ENCODE measurements around the gene SCARF1. TPM values are rescaled to one million over a fixed set of nuclear protein-coding genes. Genes with fewer than 3 reads are reported as not detected.

The SCARF1 gene
- total RNA-seq, 1 experiment from 2014 or later, result 0.14 TPM

GRCh38 chr17:1591474-1592090 is 54.0 kb downstream of the SCARF1 start:
- peaks cover 14% of the 10 kb centered on the region for H3K4me1 Mint-ChIP-seq (ENCODE audit: low read depth, unreplicated experiment)
- no peaks in the 10 kb centered on the region for H3K9me3 Mint-ChIP-seq (ENCODE audit: unreplicated experiment)
- H3K4me3 Mint-ChIP-seq (ENCODE audit: unreplicated experiment), result no peak overlapping the region
- no peaks in the 10 kb centered on the region for H3K27me3 Mint-ChIP-seq (ENCODE audit: insufficient read depth, unreplicated experiment)
- peaks cover 16% of the 10 kb centered on the region for H3K36me3 Mint-ChIP-seq (ENCODE audit: insufficient read depth, unreplicated experiment)
- no peak overlapping the region for H3K27ac Mint-ChIP-seq (ENCODE audit: unreplicated experiment)
- no TSS peak for BruUV-seq (replicated peaks)
- ChIA-PET CTCF (no interaction called here), POLR2A (interaction anchor here (0.6 kb wide), 2 partner anchors 12 to 35 kb away, joined by 3 to 6 read pairs; no protein-coding TSS in a partner anchor)
- no peak overlapping the region for H3K4me3 ChIP-seq (ENCODE audit: low read depth, low read length)
- H3K36me3 ChIP-seq (ENCODE audit: control insufficient read depth, insufficient read depth, low read length), result no peaks in the 10 kb centered on the region; the same call in 1 of the 2 replicates
- H3K9me3 ChIP-seq, result no peaks in the 10 kb centered on the region
- no peak for TF ChIP-seq CTCF (IDR thresholded peaks at IDR 0.05; ENCODE audit: insufficient read depth in 1 of 2, low read depth in 1 of 2, low read length in 1 of 2, severe bottlenecking in 1 of 2, unreplicated experiment in 1 of 2)
- intact Hi-C loops (cut with micrococcal nuclease; ENCODE audit: unreplicated experiment), result no loop called here
- no peak for DNase-seq
- peaks cover 58% of the 10 kb centered on the region for H3K4me1 ChIP-seq
- no peaks in the 10 kb centered on the region for H3K27me3 ChIP-seq (replicated peaks; ENCODE audit: control insufficient read depth, insufficient read depth, low read length)

DNA sequence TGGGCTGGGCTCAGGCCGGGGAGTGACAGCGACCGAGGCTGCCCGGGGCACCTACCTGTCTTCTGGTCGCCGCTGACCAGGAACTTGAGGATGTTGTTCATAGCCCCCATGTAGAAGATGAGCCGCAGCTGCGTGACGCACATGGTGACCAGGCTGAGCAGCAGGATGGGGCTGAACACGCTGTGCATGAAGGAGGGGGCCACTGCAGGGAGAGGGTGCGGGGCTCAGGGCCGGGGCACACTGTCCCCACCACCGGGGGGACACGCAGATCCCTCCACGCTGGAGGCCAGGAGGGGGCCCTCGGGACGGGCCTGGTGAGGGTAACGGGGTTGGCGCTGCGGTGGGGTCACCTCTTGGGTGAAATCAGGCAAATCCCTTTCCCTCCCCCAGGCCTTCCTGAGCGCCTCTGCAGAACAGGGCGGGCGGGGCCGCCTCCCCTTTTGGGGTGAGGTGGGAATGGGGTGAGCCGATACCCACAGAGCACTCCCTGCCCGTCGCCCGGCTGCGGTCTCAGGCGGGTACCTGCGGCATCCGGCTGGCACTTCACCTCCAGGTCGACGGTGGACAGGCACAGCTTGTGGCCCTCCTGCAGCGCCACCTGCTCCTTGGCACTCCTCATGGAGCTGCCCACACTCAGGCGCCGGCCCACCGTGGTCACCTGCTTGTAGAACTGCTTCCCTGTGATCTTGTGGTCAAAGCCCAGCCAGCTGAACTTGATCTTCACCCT is 54.6 kb downstream of the SCARF1 start:
- BruUV-seq (replicated peaks), result no TSS peak
- H3K27ac Mint-ChIP-seq (ENCODE audit: unreplicated experiment), result peak overlapping the region; percentile 88
- no peak for TF ChIP-seq CTCF (IDR thresholded peaks at IDR 0.05; ENCODE audit: insufficient read depth in 1 of 2, low read depth in 1 of 2, low read length in 1 of 2, severe bottlenecking in 1 of 2, unreplicated experiment in 1 of 2)

DNA sequence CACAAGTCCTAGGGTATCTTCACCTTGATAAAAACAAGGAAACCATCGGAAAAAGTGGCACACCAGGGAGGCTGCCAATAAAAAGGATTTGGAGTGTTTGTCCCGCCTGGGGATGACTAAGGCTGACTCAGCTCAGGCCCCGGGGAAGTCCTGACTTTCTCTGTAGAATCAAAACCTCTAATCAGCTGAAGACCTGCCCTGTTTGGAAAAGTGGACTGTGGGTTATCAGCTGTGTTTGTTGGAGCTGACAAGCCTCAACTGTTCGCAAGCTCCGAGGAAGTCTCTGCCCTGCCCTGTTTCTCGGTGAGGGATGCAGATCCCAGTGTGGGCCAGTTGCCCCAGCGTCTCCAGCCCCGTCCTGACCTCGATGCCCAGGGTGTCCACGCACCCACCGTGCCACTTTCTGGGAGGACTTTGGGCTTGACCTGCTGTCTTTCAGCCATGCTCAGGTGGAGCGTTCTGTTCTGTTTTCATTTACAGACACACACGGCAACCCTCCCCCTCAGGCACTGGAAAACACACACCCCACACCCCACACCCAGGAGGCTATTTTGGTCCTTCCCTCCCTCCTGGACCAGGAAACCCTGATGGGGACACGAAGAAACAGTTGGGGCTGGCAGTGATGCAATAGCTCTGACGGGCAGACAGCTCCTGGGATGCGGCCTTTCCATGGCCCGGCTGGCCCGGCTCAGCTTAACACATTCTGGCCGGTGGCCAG is 55.3 kb downstream of the SCARF1 start:
- Mint-ChIP-seq H3K9me3 (ENCODE audit: unreplicated experiment) (no peaks in the 10 kb centered on the region), H3K4me1 (ENCODE audit: low read depth, unreplicated experiment) (peaks cover 17% of the 10 kb centered on the region), H3K36me3 (ENCODE audit: insufficient read depth, unreplicated experiment) (peaks cover 21% of the 10 kb centered on the region), H3K27ac (ENCODE audit: unreplicated experiment) (peak overlapping the region; percentile 88), H3K27me3 (ENCODE audit: insufficient read depth, unreplicated experiment) (no peaks in the 10 kb centered on the region), H3K4me3 (ENCODE audit: unreplicated experiment) (peak overlapping the region; percentile 42)
- intact Hi-C loops (cut with micrococcal nuclease; ENCODE audit: unreplicated experiment), result loop anchor here (1.0 kb wide), 1 partner anchor 8 kb away; no protein-coding TSS in a partner anchor
- peaks cover 65% of the 10 kb centered on the region for H3K4me1 ChIP-seq
- CTCF ChIA-PET, result interaction anchor here (0.6 to 1.6 kb wide), 4 partner anchors 16 to 280 kb away, joined by 3 to 15 read pairs (median 10); partner anchors contain the start of gene SLC43A2
- no peaks in the 10 kb centered on the region; the same call in 1 of the 2 replicates for H3K36me3 ChIP-seq (ENCODE audit: control insufficient read depth, insufficient read depth, low read length)
- POLR2A ChIA-PET, result interaction anchor here (0.5 to 1.7 kb wide), 6 partner anchors 35 to 180 kb away, joined by 3 to 6 read pairs (median 4); partner anchors contain the start of genes INPP5K and SLC43A2
- H3K4me3 ChIP-seq (ENCODE audit: low read depth, low read length), result no peak overlapping the region
- no peaks in the 10 kb centered on the region for H3K27me3 ChIP-seq (replicated peaks; ENCODE audit: control insufficient read depth, insufficient read depth, low read length)
- no peak for TF ChIP-seq CTCF (IDR thresholded peaks at IDR 0.05; ENCODE audit: insufficient read depth in 1 of 2, low read depth in 1 of 2, low read length in 1 of 2, severe bottlenecking in 1 of 2, unreplicated experiment in 1 of 2)
- no peaks in the 10 kb centered on the region for H3K9me3 ChIP-seq
- BruUV-seq (replicated peaks), result no TSS peak
- peak; percentile 85 to 92 for DNase-seq

More for the DNA sequence above, 54.6 kb downstream of the SCARF1 start:
- H3K36me3 Mint-ChIP-seq (ENCODE audit: insufficient read depth, unreplicated experiment), result peaks cover 16% of the 10 kb centered on the region
- no peaks in the 10 kb centered on the region for H3K9me3 Mint-ChIP-seq (ENCODE audit: unreplicated experiment)
- no peaks in the 10 kb centered on the region; the same call in 1 of the 2 replicates for H3K36me3 ChIP-seq (ENCODE audit: control insufficient read depth, insufficient read depth, low read length)
- ChIA-PET POLR2A (interaction anchor here (0.6 to 1.7 kb wide), 4 partner anchors 34 to 126 kb away, joined by 3 to 6 read pairs (median 6); partner anchors contain the start of gene SLC43A2), CTCF (interaction anchor here (1.4 to 1.6 kb wide), 3 partner anchors 17 to 39 kb away, joined by 8 to 15 read pairs (median 13); partner anchors contain the start of gene SLC43A2)
- H3K4me3 ChIP-seq (ENCODE audit: low read depth, low read length), result no peak overlapping the region
- no peaks in the 10 kb centered on the region for H3K27me3 Mint-ChIP-seq (ENCODE audit: insufficient read depth, unreplicated experiment)
- H3K9me3 ChIP-seq, result no peaks in the 10 kb centered on the region
- peak overlapping the region; percentile 42 for H3K4me3 Mint-ChIP-seq (ENCODE audit: unreplicated experiment)
- peaks cover 14% of the 10 kb centered on the region for H3K4me1 Mint-ChIP-seq (ENCODE audit: low read depth, unreplicated experiment)
- peaks cover 58% of the 10 kb centered on the region for H3K4me1 ChIP-seq
- no peak for DNase-seq
- no peaks in the 10 kb centered on the region for H3K27me3 ChIP-seq (replicated peaks; ENCODE audit: control insufficient read depth, insufficient read depth, low read length)
- intact Hi-C loops (cut with micrococcal nuclease; ENCODE audit: unreplicated experiment), result loop anchor here (1.0 kb wide), 1 partner anchor 7 kb away; no protein-coding TSS in a partner anchor
